Fibroblast of skin of right biceps (primary cell): ENCODE measurements around the gene PYY.
"Not testable (repeated sequence)": the region's sequence is repeated elsewhere in the genome, so short reads cannot be mapped to it uniquely, and the experiment has no call there.

Experiments
- DNase-seq: peaks from one replicate; pipeline ENCODE4 v3.0.0-alpha.2; 2013

Gene PYY

DNA sequence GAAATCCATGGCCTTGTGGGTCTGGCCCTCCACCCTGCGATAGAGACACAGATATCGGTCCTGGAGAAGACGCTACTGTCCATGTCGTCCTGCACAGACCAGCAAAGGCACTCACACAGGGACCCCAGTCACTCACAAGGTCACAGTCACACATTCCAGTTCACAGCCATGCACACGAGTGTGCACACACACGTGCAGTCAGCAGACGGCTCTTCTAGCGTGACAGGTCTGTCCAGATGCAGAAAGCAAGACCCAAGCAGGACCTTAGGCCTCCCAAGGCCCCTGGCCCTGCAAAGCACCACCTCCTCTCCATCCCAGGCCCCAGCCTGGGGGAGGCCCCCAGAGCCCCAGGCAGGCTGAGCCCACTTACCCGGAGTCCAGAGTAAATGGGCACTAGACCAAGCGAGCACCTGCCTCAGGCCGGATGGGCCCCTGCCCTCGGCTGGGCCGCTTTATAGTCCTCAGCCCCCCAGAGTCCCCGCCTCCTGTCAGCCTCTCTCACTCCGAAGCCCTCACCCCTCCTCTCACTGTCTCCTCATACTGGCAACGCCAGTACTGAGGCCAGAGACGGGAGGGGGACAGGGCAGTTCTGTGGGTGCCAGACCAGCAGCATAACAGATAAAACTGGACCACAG is 11.6 kb downstream of the PYY start, which contains the start of gene PPY:
Gene PPY (minus strand): TSS at position 426 of the 635 bp plus-strand sequence. CDS start 822 bp downstream, outside the sequence.
- DNase-seq: no peak

DNA sequence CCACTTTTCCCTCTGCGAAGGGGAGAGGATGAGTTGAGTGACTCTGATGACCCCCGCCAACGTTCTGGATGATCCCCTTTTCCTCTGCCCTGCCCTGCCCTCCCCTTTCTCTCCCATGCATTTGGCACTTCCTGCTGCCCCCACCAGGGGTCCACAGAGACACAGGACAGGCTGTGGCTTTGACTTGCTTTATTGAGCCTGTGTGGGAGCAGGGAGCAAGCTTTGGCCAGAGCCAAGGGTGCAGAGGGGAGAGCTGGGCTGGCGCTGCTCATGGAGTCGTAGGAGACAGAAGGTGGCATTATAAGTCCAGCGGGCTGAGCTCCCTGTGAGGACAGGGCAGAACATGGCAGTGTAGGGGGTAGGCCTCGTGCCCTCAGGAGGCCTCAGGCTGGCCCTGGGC is 13.1 kb downstream of the PYY start:
- DNase-seq: peak; percentile 43

DNA sequence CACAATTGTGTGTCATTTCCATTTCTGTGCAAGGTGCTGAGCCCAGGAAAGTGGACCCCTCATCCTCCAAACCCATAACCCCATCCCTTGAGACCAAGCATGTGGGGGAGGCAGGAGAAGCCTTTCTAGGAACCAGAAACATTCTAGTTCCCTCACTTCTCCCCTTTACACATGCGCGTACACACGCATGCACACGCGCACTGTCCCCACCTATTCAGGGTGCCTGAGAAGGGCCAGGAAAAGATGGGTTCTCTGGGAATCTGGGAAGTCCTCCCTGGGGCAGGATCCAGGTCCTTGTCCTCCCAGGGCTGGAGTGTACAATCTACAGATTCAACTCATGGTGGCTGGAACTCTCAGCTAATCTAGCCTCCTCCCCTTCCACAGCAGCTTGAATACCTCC is 13.9 kb downstream of the PYY start:
- no peak for DNase-seq

DNA sequence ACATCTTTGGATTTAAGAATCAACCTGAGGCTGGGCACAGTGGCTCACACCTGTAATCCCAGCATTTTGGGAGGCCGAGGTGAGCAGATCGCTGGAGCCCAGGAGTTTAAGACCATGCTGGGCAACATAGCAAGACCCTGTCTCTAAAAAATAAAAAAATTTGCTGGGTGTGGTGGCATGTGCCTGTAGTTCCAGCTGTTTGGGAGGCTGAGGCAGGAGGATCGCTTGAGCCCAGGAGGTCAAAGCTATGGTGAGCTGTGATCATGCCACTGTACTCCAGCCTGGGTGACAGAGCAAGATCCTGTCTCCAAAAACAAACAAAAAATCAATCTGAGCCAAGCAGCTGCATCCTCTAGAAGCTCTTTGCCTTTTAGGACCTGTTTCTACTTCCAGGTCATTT is 14.3 kb downstream of the PYY start:
- not testable (repeated sequence) for DNase-seq

DNA sequence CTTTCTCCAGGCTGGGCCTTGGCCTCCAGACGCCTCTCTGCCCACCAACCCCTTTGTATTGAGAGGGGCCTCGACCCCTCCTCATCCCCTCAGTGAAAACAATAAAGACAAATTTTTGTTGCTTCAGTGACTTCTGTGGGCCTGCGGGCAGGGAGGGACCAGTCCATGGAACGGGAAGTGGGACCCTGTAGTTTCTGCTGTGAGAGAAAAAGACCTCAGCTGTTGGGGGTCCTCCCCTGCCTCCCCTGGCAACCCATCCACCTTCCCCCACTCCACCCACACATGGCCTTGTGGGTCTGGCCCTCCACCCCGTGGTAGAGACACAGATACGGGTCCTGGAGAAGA is 14.9 kb downstream of the PYY start:
- no peak for DNase-seq

DNA sequence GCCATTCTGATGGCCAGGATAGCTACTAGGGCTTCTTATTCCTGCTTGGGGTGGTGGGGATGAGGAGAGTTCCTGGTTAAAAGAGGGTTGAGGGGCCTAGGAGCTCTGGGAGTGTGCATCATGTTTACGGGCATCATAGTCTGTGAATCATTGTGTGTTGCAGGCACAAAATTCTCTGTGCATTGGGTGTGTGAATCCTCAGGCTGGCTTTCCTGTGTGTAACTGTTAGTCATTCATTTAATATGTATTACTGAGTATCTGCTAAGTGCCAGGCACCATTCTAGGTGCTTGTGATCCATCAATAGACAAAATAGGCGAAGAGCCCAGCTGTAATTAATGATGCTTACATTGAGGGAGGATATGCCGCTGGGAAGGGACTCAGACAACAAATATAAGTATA is 17.3 kb downstream of the PYY start:
- peak; percentile 59 for DNase-seq

DNA sequence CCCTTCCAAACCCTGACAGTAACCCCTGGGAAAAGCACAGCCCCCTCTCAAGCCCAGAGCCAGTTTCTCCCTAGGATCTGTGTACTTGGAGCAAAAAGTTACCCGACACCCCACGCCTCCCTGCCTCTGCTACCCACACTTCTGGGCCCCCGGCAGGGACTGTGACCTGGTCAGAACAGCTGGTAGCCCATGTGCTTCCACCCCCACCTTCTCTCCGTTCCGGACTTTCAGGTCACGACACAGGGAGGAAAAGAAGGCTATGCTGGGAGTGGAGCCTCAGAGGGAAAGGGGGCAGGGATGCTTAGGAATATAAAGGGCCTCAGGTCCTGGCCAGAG is 17.8 kb downstream of the PYY start:
- DNase-seq: no peak

DNA sequence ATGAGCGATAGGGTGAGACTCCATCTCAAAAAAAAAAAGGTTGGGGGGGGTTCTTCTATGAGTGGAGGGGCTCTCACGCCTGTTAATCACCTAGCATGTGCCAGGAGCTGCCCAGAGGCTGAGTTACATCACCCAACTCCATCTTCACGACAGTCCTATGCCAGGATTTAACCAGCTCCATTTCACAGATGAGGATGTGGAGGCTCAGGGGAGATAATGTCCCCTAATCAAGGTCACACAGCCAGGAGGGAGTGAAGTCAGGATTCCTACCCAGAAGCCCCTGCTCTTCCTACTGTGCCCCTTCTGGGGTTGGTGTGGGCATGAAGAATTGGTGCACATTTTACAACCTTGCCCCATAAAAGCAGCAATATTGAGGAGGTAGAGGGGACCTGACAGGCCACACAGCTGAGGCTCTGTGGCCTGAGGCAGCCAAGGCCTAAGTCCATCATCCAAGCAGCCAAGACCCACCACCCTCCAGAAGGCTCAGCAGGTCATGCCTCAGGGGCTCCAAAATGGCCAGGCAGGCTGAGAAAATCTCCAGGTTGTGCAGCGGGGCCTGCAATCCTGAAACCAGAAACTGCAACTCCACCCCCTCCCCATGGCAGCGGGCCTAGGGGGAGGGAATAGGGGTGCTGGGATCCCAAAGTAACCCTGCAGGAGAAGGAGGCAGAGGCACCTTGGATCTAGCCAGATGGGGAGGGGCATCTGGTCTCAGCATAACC is 18.4 kb downstream of the PYY start:
- DNase-seq: no peak

DNA sequence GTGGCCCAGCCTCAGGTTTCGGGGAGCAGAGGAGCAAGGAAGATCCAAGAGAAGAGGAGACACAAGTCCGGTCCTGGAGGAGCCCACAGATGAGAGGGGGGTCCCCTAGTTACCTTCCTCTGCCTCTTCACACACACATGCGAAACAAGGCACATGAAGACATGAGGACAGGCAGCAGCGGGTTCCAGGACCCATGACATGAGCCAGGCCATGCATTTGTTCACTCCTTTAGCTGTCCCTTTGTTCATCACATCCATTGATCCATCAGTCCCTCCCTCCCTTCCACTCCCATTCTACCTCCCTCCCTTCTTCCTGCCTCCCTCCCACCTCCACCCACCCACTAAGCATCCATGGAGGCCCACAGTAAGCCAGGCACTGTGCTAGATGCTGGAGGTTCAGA is 20.8 kb downstream of the PYY start:
- no peak for DNase-seq

DNA sequence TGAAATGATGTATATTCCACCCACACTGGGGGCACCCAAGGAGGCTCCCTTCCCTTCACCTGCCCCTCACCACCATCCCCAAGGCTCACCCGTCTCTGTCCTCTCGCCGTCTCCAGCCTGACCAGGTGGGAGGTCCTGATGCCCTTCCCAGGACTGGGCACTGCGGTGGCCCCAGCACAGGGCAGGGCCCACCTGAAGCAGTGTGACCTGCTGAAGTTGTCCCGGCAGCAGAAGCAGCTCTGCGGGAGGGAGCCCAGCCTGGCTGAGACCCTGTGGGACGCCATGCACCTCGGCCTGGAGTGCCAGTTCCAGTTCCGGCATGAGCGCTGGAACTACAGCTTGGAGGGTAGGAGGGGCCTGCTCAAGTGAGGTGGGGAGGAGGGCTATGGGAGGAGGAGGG is 21.4 kb downstream of the PYY start:
- DNase-seq: no peak

DNA sequence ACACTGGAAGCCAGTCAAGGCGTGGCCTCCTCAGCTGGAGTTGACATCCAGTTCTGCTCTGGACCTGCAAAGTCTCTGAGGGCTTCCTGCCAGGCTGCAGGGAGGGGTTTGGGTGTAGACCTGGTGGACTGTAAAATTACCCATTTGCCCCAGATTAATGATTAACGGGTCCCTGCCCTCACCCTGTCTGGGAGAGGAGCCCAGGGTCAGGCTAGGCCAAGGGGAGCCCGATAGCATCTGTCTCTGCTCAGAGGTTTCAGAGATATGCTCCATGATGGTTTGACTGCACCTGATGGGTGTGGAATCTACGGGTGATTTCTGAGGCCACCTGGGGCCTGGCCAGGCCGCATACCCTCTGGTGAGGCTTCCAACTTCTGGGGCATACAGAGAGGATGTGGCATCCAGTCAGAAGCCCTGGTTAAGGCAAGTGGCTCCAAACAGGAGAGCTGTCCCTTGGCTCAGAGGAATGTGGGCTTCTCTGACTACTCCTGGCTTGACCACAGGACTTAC is 22.6 kb downstream of the PYY start:
- DNase-seq: no peak

DNA sequence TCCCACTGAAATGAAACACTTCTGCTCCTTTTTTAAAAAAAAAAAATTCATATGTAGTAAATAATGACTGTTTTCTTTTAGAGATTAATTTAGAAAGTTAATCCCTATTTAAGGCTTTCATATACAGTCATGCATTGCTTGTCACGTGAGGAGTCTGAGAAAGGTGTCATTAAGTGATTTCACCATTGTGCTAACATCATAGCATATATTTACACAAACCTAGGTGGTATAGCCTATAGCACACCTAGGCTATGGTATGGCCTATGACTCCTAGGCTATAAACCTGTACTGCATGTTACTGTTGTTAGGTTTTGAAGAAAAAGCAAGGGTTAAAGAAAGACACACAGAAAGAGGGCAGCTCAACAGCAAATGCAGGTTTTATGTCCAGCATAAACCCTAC is 25.1 kb downstream of the PYY start:
- DNase-seq: no peak

DNA sequence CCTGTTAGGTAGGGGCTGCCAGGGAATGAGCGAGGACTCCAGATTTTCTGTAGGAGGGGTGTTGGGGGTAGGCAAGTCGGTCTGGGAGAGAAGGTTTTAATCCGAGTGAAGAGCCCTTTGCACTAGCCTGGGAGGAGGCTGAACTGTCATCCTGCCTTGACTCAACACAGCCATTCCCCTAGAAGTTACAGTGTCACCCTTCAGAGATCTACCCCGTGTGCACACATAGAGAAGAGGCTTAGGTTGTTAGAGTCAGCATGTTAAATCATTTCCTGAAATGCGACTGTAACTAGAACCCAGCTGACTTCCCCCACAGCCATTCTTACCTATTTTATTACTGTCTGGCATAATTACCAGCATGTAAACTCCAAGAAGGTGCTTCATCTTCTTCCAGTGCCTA is 25.8 kb downstream of the PYY start:
- not testable (repeated sequence) for DNase-seq

DNA sequence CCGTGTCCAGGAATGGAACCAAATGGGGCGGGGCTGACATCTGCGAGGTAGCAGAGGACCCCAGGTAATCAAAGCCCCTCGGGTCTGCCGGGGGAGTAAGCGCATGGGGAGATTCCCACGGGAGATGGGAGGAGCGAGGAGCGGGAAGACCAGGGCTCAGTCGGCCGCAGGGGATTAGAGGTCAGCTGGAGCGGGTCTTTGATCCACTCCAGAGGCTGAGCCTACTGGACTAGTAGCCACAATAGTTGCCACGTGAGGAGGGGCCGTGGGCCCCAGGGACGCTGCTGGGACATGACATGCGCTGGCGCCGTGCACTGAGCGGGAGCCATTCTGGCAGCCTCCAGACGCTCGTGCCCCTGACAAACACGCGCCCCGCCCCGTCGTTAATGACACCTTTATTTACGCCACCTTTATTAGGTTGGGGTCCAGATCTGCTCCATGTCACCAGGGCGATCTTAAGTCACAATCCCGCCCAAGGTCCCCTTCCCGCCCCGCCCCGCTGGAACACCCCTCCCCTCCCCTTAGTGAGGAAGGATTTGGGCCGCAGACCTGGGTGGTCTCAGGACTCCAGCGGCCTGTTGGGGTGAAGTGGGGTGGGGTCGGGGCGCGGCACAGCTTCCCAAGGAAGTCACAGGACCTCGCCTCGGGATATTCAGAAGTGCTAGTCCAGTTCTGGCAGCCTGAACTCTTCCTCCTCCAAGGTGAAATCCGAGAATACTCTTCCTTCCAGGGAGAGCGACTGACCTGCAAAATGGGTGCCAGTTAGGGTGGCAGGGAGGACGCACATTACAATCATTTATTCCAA is 26.5 kb downstream of the PYY start:
- DNase-seq: no peak

DNA sequence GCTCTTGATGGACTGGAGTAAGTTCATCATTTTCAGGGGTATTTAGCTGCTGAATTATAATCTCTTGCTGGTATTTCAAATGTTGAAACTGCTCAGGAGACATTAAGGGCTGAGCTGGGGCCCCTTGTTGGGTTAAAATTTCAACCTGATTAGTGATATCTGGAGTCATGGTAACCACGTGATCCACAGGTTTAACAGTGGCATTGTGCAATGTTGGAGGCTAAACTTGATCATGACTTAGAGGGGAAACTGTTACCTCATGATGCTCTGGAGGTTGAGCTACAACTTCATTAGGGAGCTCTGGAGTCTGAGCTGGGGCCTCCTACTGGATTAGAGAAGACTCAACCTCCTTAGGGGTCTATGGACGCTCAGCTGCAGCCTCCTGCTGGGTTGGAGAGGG is 29.2 kb downstream of the PYY start:
- no peak for DNase-seq

DNA sequence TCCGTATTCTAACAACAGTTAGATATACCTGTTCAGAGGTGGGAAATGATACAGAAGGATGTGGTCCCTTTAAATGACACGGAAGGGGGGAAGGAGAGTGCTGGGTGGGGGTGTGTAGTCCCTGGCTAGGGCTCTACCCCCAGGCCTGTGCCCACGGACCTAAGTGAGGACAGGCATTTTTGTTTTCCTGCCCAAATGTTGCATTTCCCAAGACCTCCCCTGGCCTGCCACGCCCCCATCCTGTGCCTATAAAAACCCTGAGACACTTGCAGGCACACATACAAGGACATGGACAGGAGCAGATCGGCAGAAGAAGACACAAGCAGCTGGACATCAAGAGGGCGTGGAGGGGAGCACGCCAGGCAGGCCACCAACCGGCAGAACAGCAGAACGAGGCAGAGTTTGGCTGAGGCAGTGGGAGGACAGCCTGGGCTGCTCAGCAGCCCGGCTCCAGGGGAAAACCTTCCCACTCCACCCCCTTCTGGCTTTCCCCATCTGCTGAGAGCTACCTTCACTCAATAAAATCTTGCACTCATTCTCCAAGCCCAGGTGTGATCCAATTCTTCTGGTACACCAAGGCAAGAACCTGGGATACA is 33.1 kb downstream of the PYY start:
- no peak for DNase-seq

DNA sequence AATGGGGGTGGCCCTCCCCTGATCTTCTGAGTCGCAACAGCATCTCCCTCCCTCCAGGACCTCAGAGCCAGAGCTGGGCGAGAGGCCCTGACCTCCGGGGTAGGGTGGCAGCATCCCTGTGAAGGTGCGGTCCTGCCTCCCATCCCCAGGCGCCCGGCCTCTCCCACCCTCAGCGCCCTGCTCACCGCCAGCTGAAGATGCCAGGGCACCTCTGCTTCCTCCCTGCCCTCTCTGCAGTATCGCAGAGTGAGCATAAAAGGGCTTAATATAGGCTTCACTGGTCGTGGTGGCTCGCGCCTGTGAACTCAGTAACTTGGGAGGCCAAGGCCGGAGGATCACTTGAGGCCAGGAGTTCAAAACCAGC is 35.7 kb downstream of the PYY start:
- DNase-seq: no peak

DNA sequence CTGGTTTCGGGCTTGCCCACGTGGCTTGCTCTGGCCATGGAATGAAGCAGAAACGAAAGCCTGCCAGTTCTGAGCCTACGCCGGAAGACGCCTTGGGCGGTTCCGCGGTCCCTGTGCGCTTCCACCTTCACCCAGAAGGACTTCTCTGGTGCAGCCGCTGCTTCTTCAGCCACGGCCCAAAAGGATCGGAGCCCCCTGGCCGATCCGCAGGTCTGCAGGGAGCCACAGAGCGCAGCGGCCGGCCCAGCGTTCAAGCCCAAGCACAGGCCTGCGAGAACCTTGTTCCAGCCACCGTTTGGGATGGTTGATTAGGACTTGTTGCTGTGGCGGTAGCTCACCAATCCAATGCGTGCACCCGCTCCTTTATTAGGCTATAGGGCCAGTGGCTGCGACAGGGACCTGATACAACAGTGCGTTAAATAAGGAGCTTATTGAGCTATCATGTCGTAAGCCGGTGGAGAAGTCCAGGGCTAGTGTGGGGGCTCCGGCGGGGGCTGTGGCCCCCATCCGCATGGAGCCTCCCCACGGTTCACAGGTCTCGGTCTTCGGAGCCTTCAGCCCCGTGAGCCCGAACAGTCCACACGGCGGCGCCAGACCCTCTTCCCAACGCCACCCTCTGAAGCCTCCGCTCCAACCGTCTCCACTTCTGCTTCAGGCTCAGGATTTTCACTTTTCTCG is 36.3 kb downstream of the PYY start:
- peak; percentile 28 for DNase-seq

DNA sequence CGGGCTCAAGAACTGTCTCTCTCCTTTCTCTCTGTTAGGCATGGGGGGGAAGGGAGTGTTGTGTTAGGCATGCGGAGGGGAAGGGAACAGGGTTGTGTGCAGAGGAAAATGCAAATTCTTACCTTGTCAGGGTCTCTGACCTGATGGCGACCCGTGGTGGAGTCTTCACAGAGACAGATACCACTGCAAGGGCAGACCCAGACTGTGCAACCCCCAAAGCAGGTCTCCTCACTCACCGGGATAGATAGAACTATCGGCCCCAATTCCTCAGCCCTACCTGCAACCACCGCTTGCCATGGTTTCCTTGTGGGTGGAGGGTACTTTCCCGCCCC is 36.8 kb downstream of the PYY start:
- DNase-seq: no peak

DNA sequence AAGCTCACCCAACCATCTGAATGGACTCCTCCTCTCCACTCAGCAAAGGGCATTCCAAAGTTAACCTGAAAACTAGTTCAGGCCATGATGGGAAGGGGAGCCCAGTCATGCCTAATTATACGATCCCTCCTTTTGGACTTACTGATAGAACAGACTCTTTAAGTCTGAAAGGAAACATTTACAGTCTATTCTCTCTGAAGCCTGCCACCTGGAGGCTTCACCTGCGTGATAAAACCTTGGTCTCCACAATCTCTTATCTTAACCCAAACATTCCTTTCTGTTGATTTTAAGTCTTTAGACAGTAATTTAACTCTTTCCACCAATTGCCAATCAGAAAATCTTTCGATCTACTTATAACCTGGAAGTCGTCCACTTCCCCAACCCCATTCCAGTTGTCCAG is 37.4 kb downstream of the PYY start:
- DNase-seq: no peak

DNA sequence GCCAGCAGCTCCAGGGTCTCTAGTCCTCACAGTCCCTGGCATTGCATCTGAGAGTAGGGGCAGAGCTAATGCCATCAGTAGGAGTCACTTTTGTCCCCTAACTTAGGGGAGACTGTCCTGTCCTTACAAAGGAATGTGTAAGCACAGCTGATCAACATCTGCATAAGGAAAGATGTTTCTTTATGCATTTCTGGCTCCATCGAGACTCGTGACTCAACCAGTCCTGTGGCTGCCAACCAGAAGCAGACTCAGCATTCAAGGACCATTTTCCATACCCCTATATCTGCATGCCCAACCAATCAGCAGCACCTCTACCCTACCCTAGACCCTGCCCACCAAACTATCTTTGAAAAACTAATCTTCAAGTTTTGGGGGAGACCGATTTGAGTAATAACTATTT is 38.2 kb downstream of the PYY start:
- DNase-seq: peak; percentile 12

DNA sequence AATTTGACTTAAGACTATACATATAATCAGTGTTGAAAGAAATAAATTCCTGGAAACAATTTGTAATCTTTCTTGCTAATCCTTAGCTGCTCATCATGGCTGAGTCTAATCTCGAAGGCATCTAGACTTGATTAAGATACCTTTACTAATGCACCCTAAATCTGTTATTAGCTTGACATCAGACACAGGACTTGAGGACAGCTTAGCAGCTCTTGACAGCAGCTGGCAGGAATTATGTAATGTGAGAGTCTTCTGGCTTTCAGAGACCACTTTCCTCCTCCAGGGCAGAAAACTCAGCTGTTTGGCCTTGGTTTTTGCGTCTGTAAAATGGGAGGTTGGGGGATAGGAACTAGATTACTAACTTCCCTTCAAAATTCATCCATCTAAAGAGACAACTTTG is 39.3 kb downstream of the PYY start:
- DNase-seq: no peak

DNA sequence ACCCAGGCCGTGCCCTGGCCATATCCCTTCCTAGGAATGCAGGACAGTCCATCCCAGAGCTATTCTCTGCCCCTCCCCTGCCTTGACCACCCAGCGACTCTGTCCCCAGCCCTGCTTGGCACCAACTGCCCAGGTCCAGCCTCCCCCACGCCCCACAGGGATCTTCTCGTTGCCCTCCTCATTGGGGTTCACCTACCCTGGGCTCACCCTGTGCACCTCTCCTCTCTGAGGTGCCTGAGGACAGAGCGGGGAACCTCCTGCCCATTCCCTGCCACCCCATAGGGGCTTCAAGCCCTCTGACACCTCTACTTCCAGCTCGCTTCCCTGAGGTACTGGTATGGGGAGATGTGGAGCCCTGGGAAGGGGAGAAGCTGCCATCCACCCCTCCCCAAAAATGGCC is 40.2 kb downstream of the PYY start:
- DNase-seq: no peak
